ENCODE results near the gene KIAA0513.
A peak's percentile ranks its signal among the peaks of the same experiment; 100 is the strongest.

Gene KIAA0513

GRCh38 chr16:85081038-85081437 lies 53.4 kb downstream of the KIAA0513 start:
- TF ChIP-seq CTCF (IDR thresholded peaks at IDR 0.05; ENCODE audit: low read depth, low read length) (no peak), MYC (IDR thresholded peaks at IDR 0.05; ENCODE audit: low read depth, low read length) (no peak), POLR2A (IDR thresholded peaks at IDR 0.05; ENCODE audit: extremely low read depth, insufficient read length) (no peak), MAX (IDR thresholded peaks at IDR 0.05; ENCODE audit: low read depth, low read length) (no peak)
- no peak for DNase-seq (ENCODE audit: low read depth)
- no peak overlapping the region for H3K4me3 ChIP-seq (ENCODE audit: low read depth, low read length)

- no peak for TF ChIP-seq MYC (IDR thresholded peaks at IDR 0.05; ENCODE audit: low read depth, low read length)
- TF ChIP-seq CTCF (IDR thresholded peaks at IDR 0.05; ENCODE audit: low read depth, low read length): no peak
- TF ChIP-seq POLR2A (IDR thresholded peaks at IDR 0.05; ENCODE audit: extremely low read depth, insufficient read length): no peak
- no peak for TF ChIP-seq MAX (IDR thresholded peaks at IDR 0.05; ENCODE audit: low read depth, low read length)
- no peak overlapping the region for H3K4me3 ChIP-seq (ENCODE audit: low read depth, low read length)
- no peak for DNase-seq (ENCODE audit: low read depth)
Measured at GRCh38 chr16:85081765-85082164, 54.2 kb downstream of the KIAA0513 start.

GRCh38 chr16:85082173-85083050 lies 54.8 kb downstream of the KIAA0513 start:
- DNase-seq (ENCODE audit: low read depth): no peak
- H3K4me3 ChIP-seq (ENCODE audit: low read depth, low read length): no peak overlapping the region
- TF ChIP-seq POLR2A (IDR thresholded peaks at IDR 0.05; ENCODE audit: extremely low read depth, insufficient read length) (no peak), MYC (IDR thresholded peaks at IDR 0.05; ENCODE audit: low read depth, low read length) (no peak), MAX (IDR thresholded peaks at IDR 0.05; ENCODE audit: low read depth, low read length) (no peak)

GRCh38 chr16:85083051-85083639 lies 55.5 kb downstream of the KIAA0513 start:
- H3K4me3 ChIP-seq (ENCODE audit: low read depth, low read length): no peak overlapping the region
- DNase-seq (ENCODE audit: low read depth): no peak
- TF ChIP-seq MYC (IDR thresholded peaks at IDR 0.05; ENCODE audit: low read depth, low read length): no peak
- TF ChIP-seq CTCF (IDR thresholded peaks at IDR 0.05; ENCODE audit: low read depth, low read length): no peak
- TF ChIP-seq MAX (IDR thresholded peaks at IDR 0.05; ENCODE audit: low read depth, low read length): no peak
- no peak for TF ChIP-seq POLR2A (IDR thresholded peaks at IDR 0.05; ENCODE audit: extremely low read depth, insufficient read length)

GRCh38 chr16:85084841-85085510 lies 57.4 kb downstream of the KIAA0513 start:
- no peak overlapping the region for H3K4me3 ChIP-seq (ENCODE audit: low read depth, low read length)
- no peak for TF ChIP-seq CTCF (IDR thresholded peaks at IDR 0.05; ENCODE audit: low read depth, low read length)
- no peak for TF ChIP-seq MAX (IDR thresholded peaks at IDR 0.05; ENCODE audit: low read depth, low read length)
- no peak for TF ChIP-seq MYC (IDR thresholded peaks at IDR 0.05; ENCODE audit: low read depth, low read length)
- TF ChIP-seq POLR2A (IDR thresholded peaks at IDR 0.05; ENCODE audit: extremely low read depth, insufficient read length): no peak

More at GRCh38 chr16:85084841-85085510, 57.4 kb downstream of the KIAA0513 start:
- DNase-seq (ENCODE audit: low read depth): peak; percentile 65
